Mucosa of stomach (tissue), 1 donor: ENCODE measurements around the gene SCAMP4.

ENCODE experiments used
- H3K27me3 ChIP-seq: one replicate; pipeline ENCODE4 v1.7.0; 2013; ENCODE audit warnings: mild to moderate bottlenecking, low read length; ENCODE audit not compliant: control insufficient read depth, insufficient read depth
- H3K36me3 ChIP-seq: one replicate; pipeline ENCODE4 v1.7.0; 2013; ENCODE audit warnings: low read length; ENCODE audit not compliant: control insufficient read depth, insufficient read depth
- H3K4me1 ChIP-seq: one replicate; pipeline ENCODE4 v1.7.0; 2013; ENCODE audit warnings: mild to moderate bottlenecking, low read length; ENCODE audit not compliant: control insufficient read depth, insufficient read depth
- H3K4me3 ChIP-seq: one replicate; pipeline ENCODE4 v1.7.0; 2013; ENCODE audit warnings: low read length
- H3K9ac ChIP-seq: one replicate; pipeline ENCODE4 v1.7.0; 2013; ENCODE audit warnings: mild to moderate bottlenecking, low read length, moderate library complexity
- H3K9me3 ChIP-seq: one replicate; pipeline ENCODE4 v1.7.0; 2013; ENCODE audit warnings: mild to moderate bottlenecking, low read length, moderate library complexity; ENCODE audit not compliant: control insufficient read depth
- donor health status: Pancreatic carcinoma.

SCAMP4 gene

GRCh38 chr19:1942078-1942933 lies 37.1 kb downstream of the SCAMP4 start:
- Histone ChIP-seq H3K4me3 (peak overlapping the region; percentile 47), H3K36me3 (no peaks in the 10 kb centered on the region), H3K9me3 (no peaks in the 10 kb centered on the region), H3K4me1 (peaks cover 37% of the 10 kb centered on the region), H3K27me3 (no peaks in the 10 kb centered on the region), H3K9ac (peak overlapping the region; percentile 83)

DNA sequence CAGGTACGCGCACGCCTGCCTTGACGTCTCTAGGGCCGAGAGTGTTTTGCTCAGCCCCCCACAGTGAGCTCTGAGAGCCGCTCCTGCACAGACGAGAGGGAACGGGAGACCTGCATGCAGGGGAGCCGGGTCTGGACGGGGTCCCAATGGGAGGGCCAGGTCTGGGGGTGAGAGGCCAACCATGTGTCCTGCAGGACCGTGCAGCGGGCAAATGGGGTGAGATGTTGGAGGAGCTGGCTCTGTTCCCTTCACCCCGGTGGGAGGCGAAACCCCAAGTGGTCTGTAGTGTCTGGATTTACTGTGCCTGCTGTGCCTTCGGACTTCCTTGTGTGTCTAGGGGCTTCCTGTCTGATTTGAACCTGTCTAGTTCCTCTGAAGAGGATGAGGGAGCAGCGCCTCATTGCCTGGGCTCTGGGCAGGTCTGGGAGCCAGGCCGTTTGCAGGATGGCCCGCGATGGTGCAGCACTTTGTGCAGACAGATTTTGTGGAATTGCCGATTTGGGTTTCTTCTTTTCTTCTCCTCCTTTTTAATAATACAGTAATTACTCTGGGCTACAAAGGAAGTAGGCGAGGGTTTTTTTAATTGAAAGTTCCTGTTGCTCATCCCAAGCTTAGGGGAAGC lies 37.8 kb downstream of the SCAMP4 start:
- no peaks in the 10 kb centered on the region for H3K9me3 ChIP-seq
- H3K36me3 ChIP-seq = no peaks in the 10 kb centered on the region
- H3K4me1 ChIP-seq = peaks cover 42% of the 10 kb centered on the region
- H3K4me3 ChIP-seq = no peak overlapping the region
- peak overlapping the region; percentile 83 for H3K9ac ChIP-seq
- H3K27me3 ChIP-seq = no peaks in the 10 kb centered on the region

- Histone ChIP-seq H3K9me3 (no peaks in the 10 kb centered on the region), H3K9ac (no peak overlapping the region), H3K4me3 (no peak overlapping the region), H3K36me3 (no peaks in the 10 kb centered on the region), H3K4me1 (peaks cover 42% of the 10 kb centered on the region), H3K27me3 (no peaks in the 10 kb centered on the region)
These were observed 38.5 kb downstream of the SCAMP4 start for GRCh38 chr19:1943661-1944087.

DNA sequence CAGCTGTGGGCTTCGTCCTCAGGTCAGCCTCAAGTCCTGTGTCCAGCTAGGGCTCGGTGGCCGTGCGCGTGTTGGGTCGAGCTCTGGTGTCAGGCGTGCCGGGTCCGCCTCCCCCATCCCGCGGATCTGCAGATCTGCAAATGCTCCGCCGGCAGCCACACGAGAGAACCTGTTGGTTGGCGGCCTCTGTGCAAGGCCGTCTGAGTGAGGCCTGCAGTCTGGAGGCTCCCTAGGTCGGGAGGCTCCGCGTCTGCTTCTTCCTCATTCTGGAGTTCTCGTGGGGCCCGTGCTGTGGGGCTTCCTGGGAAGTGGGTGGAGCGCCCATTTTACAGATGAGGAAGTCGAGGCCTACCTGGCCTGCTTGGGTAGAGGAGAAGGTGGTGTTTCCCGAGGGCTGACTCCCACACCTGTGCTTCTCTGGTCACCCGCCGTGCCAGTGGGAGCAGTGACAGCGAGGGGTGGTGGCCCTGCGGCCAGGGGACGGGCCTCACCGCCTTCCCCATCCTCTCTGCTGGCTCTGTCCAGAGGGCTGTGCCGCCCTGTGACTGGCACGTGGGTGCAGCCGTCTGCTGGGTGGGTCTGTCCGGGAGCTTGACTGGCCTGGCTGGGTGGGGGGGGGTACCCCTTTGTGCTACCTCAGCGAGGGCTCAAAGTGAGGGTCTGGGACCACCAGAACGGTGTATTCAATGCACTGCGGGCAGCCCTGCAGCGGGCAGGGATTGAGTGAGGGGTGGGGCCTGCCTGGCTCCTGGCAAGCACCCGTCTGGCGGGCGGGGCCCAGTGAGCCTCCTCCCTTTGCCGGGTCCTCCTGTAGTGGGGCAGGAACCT lies 39.1 kb downstream of the SCAMP4 start:
- H3K27me3 ChIP-seq = no peaks in the 10 kb centered on the region
- no peaks in the 10 kb centered on the region for H3K36me3 ChIP-seq
- H3K4me3 ChIP-seq = no peak overlapping the region
- no peaks in the 10 kb centered on the region for H3K9me3 ChIP-seq
- peaks cover 41% of the 10 kb centered on the region for H3K4me1 ChIP-seq
- H3K9ac ChIP-seq = no peak overlapping the region

GRCh38 chr19:1944916-1945561 lies 39.8 kb downstream of the SCAMP4 start:
- H3K36me3 ChIP-seq = no peaks in the 10 kb centered on the region
- peaks cover 34% of the 10 kb centered on the region for H3K4me1 ChIP-seq
- no peak overlapping the region for H3K4me3 ChIP-seq
- no peaks in the 10 kb centered on the region for H3K9me3 ChIP-seq
- no peaks in the 10 kb centered on the region for H3K27me3 ChIP-seq
- no peak overlapping the region for H3K9ac ChIP-seq

DNA sequence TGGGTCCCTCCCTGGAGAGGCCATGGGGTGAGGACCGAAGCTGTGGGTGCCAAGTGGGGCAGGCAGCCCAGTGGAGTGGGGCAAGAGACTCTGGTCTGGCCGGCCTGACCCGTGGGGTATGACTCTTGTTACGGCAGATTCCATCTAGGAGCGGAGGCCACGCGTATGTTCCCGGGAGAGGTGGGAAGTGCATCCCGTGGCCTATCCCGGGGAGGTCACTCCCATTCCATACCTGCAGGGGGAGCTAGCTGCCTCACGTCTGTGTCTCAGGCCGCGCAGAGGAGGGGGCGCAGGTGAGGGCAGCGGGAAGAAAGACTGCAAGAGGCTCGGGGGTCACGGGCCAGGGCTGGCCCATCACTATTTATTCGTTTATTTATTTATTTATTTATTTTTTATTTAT lies 40.7 kb downstream of the SCAMP4 start:
- peaks cover 30% of the 10 kb centered on the region for H3K4me1 ChIP-seq
- no peaks in the 10 kb centered on the region for H3K9me3 ChIP-seq
- no peak overlapping the region for H3K9ac ChIP-seq
- H3K4me3 ChIP-seq = no peak overlapping the region
- no peaks in the 10 kb centered on the region for H3K36me3 ChIP-seq
- no peaks in the 10 kb centered on the region for H3K27me3 ChIP-seq

DNA sequence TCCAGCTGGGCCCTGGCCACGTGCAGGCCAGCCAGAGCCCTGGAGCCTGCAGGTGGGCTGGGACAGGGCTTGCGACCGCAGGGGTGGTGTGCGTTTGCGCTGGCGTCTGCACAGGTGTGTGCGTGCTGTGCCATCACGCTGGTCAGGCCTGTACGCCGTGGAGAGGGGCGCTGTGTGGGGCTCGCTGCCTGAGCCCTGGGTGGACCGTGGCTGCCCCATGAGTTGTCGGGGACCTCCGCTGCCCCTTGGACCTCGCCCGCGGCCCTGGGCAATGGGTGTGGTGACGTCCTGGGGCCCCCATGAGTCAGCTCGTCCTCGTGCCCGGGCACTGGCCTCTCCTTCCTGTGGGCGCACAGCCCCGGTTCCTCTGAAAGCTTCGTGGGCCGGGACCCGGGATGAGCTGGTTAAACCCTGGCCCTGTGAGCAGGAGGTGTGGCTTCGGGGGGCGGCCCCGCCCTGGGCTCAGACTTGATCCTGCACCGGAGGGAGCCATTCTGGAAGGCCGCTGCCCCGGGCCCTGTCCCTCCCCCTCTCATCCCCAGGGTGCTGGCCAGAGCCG lies 42.5 kb downstream of the SCAMP4 start:
- Histone ChIP-seq H3K9me3 (no peaks in the 10 kb centered on the region), H3K36me3 (no peaks in the 10 kb centered on the region), H3K4me3 (no peak overlapping the region), H3K4me1 (peaks cover 25% of the 10 kb centered on the region), H3K27me3 (no peaks in the 10 kb centered on the region), H3K9ac (no peak overlapping the region)

GRCh38 chr19:1949304-1950101 lies 44.3 kb downstream of the SCAMP4 start:
- H3K27me3 ChIP-seq = no peaks in the 10 kb centered on the region
- H3K4me3 ChIP-seq = no peak overlapping the region
- no peaks in the 10 kb centered on the region for H3K36me3 ChIP-seq
- H3K4me1 ChIP-seq = peaks cover 11% of the 10 kb centered on the region
- H3K9me3 ChIP-seq = no peaks in the 10 kb centered on the region
- no peak overlapping the region for H3K9ac ChIP-seq

DNA sequence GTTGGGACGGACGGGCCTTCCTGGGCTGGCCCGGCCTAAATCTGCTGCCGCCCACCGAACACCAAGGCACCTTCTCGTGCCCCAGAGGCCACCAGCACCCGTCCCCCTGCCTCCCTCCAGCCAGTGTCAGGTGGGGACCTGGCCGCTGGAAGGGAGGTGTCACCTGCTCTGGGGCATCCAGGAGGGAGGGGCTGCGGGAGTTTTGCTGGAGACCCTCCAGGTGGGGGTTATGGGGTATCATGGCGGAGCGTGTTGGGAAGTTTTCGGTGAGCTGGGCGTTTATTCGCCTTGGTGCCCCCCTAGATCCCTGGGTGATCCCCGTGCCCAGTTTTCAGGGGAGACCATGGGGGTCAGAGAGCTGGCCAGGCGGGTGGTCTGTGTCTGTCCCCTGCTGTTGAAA lies 45.4 kb downstream of the SCAMP4 start:
- Histone ChIP-seq H3K36me3 (no peaks in the 10 kb centered on the region), H3K4me1 (peaks cover 9% of the 10 kb centered on the region), H3K9me3 (no peaks in the 10 kb centered on the region), H3K9ac (no peak overlapping the region), H3K27me3 (no peaks in the 10 kb centered on the region), H3K4me3 (no peak overlapping the region)

DNA sequence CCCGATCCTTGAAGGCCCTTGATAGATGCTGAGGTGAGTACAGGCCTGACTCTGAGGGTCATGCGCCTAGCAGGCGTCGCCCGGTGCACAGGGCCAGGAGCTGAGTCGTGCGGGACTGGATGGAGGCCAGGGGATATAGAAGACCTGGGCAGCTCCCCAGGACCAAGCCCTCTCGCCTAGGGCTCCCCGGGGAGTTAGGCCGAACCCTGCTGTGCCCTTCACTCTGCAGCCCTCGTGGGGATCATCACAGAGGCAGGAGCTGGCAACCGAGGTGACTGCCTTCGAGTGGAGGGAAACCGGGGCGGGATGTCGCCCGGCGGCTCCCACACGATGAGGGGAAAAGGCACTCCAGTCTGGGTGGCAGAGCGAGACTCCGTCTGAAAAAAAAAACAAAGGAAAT lies 47.4 kb downstream of the SCAMP4 start:
- H3K4me3 ChIP-seq = no peak overlapping the region
- H3K9ac ChIP-seq = no peak overlapping the region
- peaks cover 8% of the 10 kb centered on the region for H3K4me1 ChIP-seq
- no peaks in the 10 kb centered on the region for H3K36me3 ChIP-seq
- H3K9me3 ChIP-seq = no peaks in the 10 kb centered on the region
- no peaks in the 10 kb centered on the region for H3K27me3 ChIP-seq

- Histone ChIP-seq H3K9me3 (no peaks in the 10 kb centered on the region), H3K9ac (no peak overlapping the region), H3K27me3 (no peaks in the 10 kb centered on the region), H3K36me3 (no peaks in the 10 kb centered on the region), H3K4me1 (peaks cover 4% of the 10 kb centered on the region), H3K4me3 (no peak overlapping the region)
These were observed 47.8 kb downstream of the SCAMP4 start for GRCh38 chr19:1953037-1953436.
